ENCODE data around the gene ADRA2B. TPM values are rescaled to one million over a fixed set of nuclear protein-coding genes. Genes with fewer than 3 reads are reported as not detected.

The ADRA2B gene
- total RNA-seq, 1 experiment from 2014 or later: 2.7 TPM

- DNase-seq: peak; percentile 28
- Histone ChIP-seq H3K4me2 (ENCODE audit: insufficient read depth, insufficient read length, low read length) (no peak overlapping the region), H2BK20ac (ENCODE audit: low read depth, low read length, poor library complexity, severe bottlenecking) (no peak overlapping the region), H2BK12ac (ENCODE audit: insufficient read length, low read depth, low read length) (no peak overlapping the region), H3K18ac (ENCODE audit: insufficient read length, low read depth, low read length) (no peak overlapping the region), H4K5ac (ENCODE audit: insufficient read length, low read depth, low read length) (no peak overlapping the region), H3K4ac (ENCODE audit: low read depth, low read length) (no peak overlapping the region), H2AK5ac (ENCODE audit: insufficient read length, low read length) (no peak overlapping the region), H3T11ph (ENCODE audit: low read length) (no peak overlapping the region), H3K27me3 (ENCODE audit: insufficient read depth, low read length) (no peaks in the 10 kb centered on the region; the same call in 1 of the 2 replicates), H3K79me2 (ENCODE audit: insufficient read depth, low read length) (no peaks in the 10 kb centered on the region), H2BK15ac (ENCODE audit: low read depth, low read length) (no peak overlapping the region), H4K8ac (replicated peaks; ENCODE audit: insufficient read length, low read depth, low read length) (no peak overlapping the region), H3K23me2 (ENCODE audit: insufficient read length, low read depth, low read length, poor library complexity, severe bottlenecking) (peaks cover 6% of the 10 kb centered on the region), H3K27ac (ENCODE audit: insufficient read length, low read depth, low read length) (no peak overlapping the region), H3K4me1 (ENCODE audit: insufficient read depth, low read length) (no peaks in the 10 kb centered on the region; the same call in 1 of the 2 replicates), H3K14ac (ENCODE audit: insufficient read depth, low read length) (no peak overlapping the region), H3K79me1 (ENCODE audit: insufficient read depth, low read depth, low read length, poor library complexity, severe bottlenecking) (no peaks in the 10 kb centered on the region), H3K9ac (ENCODE audit: extremely low read depth, insufficient read length, low read length) (no peak overlapping the region), H2BK120ac (ENCODE audit: low read depth, low read length, poor library complexity, severe bottlenecking) (no peak overlapping the region), H4K91ac (ENCODE audit: insufficient read length, low read depth, low read length) (no peak overlapping the region), H4K20me1 (ENCODE audit: control insufficient read depth, insufficient read depth, insufficient read length) (no peaks in the 10 kb centered on the region), H3K9me3 (ENCODE audit: control insufficient read depth, low read depth, low read length) (no peaks in the 10 kb centered on the region), H2BK5ac (ENCODE audit: insufficient read length, low read length) (no peak overlapping the region), H3K23ac (ENCODE audit: insufficient read length, low read depth, low read length) (no peak overlapping the region), H2AFZ (ENCODE audit: low read length) (no peak overlapping the region), H3K56ac (ENCODE audit: insufficient read length, low read depth, low read length) (no peak overlapping the region)
- Mint-ChIP-seq H3K4me1 (peaks cover 22 to 49% of the 10 kb centered on the region in 2 experiments), H3K27me3 (ENCODE audit: low read depth) (peaks cover 40% of the 10 kb centered on the region), H3K27ac (no peak overlapping the region), H3K9me3 (0 out of 5 replicates have a peak, but pooled peaks cover 0 to 1% of the 10 kb centered on the region in 2 experiments), H3K36me3 (ENCODE audit: insufficient read depth in 1 of 3, low read depth in 3 of 3) (peaks cover 0 to 18% (median 1%) of the 10 kb centered on the region in 3 experiments; a peak in 3 of 7 replicates), H3K4me3 (no peak overlapping the region)
- no peak for TF ChIP-seq CTCF (conservative IDR thresholded peaks at IDR 0.05)
- WGBS (ENCODE audit: extremely low coverage, insufficient read length, low lambda C conversion rate): no CpG with 5 or more reads among the region's 9 CpGs
Measured at GRCh38 chr2:96146881-96147592, 30.7 kb upstream of the ADRA2B start.

Data from H9 (cell line).